Kidney glomerular epithelial cell (primary cell): ENCODE data around the gene CCDC97.
A peak's percentile ranks its signal among the peaks of the same experiment; 100 is the strongest.
"Not testable (repeated sequence)": the region's sequence is repeated elsewhere in the genome, so short reads cannot be mapped to it uniquely, and the experiment has no call there.

Source experiments
- DNase-seq: peaks from one replicate; lab custom pipeline; 2025; lab: John Stamatoyannopoulos, UW

The CCDC97 gene

DNA sequence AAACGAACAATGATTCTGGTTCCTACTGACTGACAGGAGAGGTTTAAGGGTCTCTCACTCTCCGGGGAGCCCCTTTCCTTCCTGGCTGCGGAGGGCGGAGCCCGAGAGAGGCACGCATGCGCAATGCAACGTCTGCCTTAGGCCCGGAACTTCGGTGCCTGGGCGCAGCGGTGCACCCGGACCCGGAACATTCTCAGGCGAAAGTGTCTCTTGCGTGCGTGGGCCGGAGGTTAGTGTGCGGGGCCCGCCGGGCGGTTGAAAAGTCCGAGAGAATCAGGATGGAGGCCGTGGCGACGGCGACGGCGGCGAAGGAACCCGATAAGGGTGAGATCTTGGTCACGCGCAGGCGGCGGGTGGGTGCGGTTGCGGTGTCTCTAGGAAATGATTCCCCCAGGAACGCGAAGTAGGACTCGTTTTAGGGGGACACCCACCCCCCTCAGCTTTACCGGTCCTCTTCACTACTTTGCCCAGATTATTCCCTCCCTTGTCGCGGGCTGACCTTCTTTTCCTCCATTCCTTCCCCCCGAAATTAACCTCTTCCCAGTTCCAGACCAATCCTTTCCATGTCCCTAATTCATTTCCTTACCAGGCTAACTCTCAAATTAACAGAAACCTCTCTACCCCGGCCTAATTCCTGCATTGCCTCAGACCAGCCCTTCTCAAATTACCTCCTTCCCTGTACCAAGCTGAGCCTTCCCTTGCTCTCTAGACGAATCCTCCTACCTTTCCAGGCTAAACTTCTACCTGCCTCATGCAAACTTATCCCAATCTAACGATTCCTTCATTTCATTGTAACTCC, at the start of gene CCDC97:
TSS of gene CCDC97 (plus strand) at position 140 of the 799 bp plus-strand sequence. CDS start at position 279, 139 bp downstream.
- peak; percentile 70 for DNase-seq

- DNase-seq, result no peak
Observed at GRCh38 chr19:41261474-41262190, 48.3 kb upstream of the CCDC97 start.

DNA sequence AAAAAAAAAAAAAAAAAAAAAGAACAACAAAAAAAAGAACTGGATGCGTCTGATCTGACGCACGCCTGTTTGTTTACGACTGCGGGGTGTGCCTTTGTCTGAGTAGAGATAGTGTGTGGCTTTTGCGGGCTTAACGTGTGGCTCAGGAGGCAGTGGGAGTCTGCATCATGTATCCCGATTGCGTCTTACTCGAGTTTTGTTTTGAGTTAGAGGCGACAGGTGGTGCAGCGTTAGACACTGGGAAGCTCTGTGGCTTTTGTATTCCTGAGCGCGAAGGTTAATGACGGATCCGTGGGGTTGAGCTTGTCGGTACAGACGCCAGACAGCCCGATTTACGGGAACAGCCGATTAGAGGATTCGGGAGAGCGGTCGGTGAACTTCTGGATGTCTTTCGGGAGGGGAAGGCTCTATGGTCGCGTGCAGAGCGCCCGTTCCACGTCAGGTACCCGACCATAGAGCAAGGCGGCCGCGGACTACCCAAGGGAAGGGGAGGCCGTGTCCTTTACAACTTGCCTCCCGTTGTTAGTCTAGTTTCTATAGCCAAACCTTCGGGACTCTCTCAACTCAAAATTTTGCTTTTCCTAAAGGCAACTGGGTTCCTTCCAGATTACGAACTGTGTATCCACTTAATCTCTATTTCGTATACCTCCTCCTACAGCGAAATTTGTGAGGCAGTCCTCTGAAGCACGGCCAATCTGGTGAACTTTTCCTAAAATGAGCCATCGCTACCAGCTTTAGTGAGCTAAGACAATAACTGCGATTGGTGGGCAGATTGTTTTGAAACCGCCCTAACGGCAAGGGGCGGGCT, 46.7 kb upstream of the CCDC97 start:
- DNase-seq, result peak; percentile 74

DNA sequence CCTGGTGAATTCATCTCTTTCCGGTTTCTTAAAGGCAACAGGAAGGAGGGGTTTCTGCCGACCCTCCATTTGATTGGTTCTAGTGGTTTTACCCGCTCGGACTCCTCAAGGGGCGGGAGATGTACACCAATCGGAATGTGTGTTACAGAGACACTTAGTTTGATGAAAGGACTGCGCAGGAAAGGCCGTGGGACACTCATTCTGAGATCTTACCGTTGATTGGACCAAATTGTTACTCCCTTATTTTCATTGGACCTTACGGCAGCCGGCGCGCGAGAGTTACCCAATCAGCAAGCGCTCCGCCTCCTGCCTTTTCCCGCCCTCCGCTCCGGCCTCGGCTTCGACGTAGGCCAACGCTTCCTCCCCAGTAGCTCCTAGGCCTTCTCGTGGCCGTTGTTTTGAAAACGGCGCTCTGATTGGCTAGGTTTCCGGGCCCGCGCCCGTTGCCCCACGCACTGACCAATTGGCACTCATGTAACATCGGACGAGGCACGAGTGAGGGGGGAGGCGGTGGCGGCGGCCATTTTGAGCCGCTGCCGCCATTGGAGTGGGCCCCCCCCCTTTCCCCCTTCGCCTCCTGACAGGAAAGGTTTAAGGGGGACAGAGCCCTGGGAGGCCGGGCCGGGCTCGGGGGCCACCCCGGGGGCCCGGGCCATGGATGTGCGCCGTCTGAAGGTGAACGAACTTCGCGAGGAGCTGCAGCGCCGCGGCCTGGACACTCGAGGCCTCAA, 46.0 kb upstream of the CCDC97 start, which contains the start of gene HNRNPUL1:
TSS of gene HNRNPUL1 (plus strand) at position 523 of the 731 bp plus-strand sequence. CDS start at position 655, 132 bp downstream.
- peak; percentile 100 for DNase-seq

- DNase-seq, result no peak
Observed at GRCh38 chr19:41264581-41265394, 45.2 kb upstream of the CCDC97 start.

GRCh38 chr19:41265395-41266153, 44.4 kb upstream of the CCDC97 start:
- peak; percentile 13 for DNase-seq

GRCh38 chr19:41269055-41269454, 40.9 kb upstream of the CCDC97 start:
- no peak for DNase-seq

DNA sequence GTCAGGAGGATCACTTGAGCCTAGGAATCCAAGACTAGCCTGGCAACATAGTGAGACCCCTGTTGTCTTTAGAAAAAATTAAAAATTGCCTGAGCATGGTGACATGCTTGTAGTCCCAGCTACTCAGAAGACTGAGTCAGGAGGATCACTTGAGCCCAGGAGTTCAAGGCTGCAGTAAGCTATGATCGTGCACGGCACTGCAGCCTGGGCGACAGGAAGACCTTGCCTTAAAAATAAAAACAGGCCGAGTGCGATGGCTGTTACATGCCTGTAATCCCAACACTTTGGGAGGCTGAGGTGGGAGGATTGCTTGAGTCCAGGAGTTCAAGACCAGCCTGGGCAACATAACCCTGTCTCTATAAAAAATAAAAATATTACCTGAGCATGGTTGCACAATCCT, 40.4 kb upstream of the CCDC97 start:
- DNase-seq, result no peak

DNA sequence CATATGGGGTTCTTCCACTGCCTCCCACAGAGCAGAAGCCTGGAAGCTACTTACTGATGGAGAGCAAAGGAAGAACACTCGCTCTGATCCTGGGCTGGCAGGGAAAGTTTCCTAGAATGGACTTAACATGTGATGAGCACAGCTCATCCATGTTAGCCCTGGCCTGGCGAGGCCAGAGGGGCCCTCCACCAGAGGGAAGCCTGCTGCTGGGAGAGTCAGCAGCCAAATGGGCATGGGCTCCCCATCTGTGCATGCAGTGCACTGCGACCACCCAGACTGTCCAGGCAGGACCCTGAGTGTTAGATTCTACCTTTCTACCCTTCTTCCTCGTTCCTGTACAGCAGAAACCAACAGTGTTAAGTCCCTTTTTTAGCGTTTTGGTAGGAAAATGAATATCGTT, 36.9 kb upstream of the CCDC97 start:
- no peak for DNase-seq

DNA sequence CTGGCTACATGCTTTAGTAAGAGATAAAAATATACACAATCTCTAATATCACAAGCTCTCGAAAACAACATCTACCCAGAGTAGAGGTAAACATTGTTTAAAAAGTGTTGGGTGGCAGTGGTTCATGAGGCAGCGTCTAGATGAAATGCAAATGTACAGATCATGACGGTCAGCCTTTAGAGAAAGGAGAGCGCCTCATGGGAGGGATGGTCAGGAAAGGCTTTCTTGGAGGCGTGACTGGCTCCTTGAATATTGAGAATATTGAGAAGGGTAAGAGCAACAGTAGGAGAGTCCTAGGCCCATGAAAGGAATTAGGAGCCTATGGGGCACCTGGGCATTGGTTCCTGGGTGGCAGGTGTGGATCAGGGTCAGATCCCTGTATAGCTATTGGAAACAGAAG, 35.2 kb upstream of the CCDC97 start:
- no peak for DNase-seq

GRCh38 chr19:41276231-41276630, 33.7 kb upstream of the CCDC97 start:
- no peak for DNase-seq

DNA sequence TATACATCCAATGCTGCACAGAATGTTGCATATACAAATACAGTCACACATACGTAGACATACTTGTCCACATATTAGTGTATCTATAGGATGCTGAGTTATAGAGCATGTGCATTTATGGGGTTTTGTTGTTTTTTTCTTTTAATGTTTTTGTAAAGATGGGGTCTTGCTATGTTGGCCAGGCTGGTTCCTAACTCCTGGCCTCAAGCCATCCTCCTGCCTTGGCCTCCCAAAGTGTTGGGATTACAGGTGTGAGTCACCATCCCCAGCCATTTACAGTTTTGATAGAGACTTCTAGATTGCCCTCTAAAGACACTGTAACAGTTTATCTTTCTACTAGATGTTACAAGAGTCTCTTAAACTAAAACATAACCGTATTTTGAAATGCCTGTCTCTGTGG, 31.5 kb upstream of the CCDC97 start:
- DNase-seq, result no peak

DNA sequence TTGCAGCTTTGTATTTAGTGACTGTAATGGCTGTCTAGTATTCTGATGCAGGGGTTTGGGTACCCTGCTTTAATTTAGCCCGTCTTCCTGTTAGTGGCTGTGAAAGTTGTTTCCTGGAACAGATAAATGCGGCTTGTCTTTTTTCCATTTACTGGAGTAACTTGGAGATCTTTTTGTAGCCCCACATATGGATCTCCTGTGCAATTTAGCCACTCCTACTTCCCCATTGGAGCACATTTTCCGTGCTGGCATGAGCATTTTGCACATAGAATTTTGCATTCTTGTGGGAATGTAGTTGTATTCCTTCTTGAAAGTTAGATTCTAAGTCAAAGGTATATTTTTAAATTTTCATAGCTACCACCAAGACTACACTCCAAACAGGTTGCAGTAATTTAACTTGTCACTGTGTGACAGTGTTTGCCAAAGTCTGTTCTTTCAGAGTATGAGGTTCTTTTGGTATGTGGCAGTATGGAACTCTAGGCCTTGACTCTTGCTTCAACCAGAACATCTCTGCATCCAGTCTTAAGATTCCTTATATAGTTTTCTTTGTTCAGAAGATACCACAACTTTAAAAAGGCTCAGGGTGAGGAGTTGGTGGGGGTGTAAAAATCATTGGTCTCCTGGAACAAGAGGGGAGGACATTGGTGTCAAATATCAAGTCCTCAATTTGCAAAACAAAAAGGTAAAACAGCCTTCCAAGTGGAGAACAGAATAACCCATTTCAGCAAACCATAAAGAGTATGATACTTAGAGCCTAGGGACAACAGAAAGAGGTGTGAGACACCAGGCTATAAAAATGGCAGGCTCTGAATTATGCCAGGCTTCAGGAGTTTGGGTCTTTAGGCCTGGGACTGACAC, 21.1 kb upstream of the CCDC97 start:
- DNase-seq, result no peak

GRCh38 chr19:41289814-41290213, 20.2 kb upstream of the CCDC97 start:
- not testable (repeated sequence) for DNase-seq

- no peak for DNase-seq
Observed at GRCh38 chr19:41294393-41294792, 15.6 kb upstream of the CCDC97 start.

DNA sequence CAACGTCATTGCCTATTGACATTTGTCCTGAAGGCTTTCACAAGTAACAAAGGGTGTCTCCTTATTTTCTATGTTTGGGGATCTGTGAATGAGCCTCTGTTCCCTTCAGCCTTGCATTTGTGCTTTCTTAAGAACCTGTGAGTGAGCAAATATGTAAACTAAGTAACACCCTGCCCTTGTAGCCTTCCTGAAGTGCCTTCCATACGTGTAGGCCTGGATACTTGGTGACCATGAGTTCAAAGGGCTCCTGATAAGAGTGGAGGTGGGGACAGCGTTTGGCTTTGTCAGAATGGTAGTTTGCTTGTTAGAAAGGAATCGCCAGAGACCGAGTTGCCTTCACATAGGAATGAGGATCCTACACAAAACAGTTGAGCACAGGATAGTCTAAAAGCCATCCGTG, 14.5 kb upstream of the CCDC97 start:
- DNase-seq, result no peak

DNA sequence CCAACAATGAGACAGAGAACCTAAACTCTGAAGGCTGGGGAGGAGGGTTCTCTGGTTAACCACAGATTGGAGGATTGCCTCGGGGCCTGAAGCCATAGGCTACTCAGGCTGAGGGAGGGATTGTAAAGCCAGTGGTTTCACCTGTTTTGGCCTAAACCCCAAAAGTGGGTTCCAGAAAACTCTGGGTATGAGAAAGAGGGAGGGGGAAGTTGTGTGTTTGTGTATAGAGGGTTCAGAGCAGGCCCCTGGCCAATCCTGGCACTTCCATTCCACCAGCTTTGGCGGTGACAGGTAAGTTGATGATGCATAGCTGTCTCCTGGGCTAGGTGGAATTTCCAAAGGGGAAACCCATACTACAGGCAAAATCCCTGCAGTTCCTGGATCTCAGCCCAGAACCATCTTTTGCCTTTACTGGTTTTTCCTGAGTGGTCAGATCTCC, 13.5 kb upstream of the CCDC97 start:
- peak; percentile 2 for DNase-seq

- no peak for DNase-seq
Observed at GRCh38 chr19:41297628-41298347, 12.2 kb upstream of the CCDC97 start.
